T-helper 2 cell treated with Interferon-gamma antibody and Interleukin-4, amounts not matched to agents 5 μg/mL and 100 μg/mL, for 36 hours (primary cell): Measurements from ENCODE around the gene ZNF775.

Experiments
- DNase-seq: peaks from one replicate; pipeline ENCODE4 v3.0.0; 2021; ENCODE audit warnings: low spot score
- H3K27ac Mint-ChIP-seq: one replicate; pipeline ENCODE4 v1.8.0; 2021; ENCODE audit warnings: mild to moderate bottlenecking, mixed read lengths
- H3K27me3 Mint-ChIP-seq: one replicate; pipeline ENCODE4 v1.8.0; 2021; ENCODE audit warnings: low read depth, mixed read lengths
- H3K36me3 Mint-ChIP-seq: one replicate; pipeline ENCODE4 v1.8.0; 2021; ENCODE audit warnings: low read depth, mixed read lengths
- H3K4me1 Mint-ChIP-seq: one replicate; pipeline ENCODE4 v1.8.0; 2021; ENCODE audit warnings: low read depth, mixed read lengths
- H3K4me3 Mint-ChIP-seq: one replicate; pipeline ENCODE4 v1.8.0; 2022; ENCODE audit warnings: mild to moderate bottlenecking, moderate library complexity, mixed read lengths
- H3K9me3 Mint-ChIP-seq: one replicate; pipeline ENCODE4 v1.8.0; 2021; ENCODE audit warnings: mixed read lengths

Gene ZNF775

GRCh38 chr7:150409300-150410030 lies 30.3 kb downstream of the ZNF775 start:
- no peak for DNase-seq
- H3K4me1 Mint-ChIP-seq, result peaks cover 27% of the 10 kb centered on the region
- H3K27ac Mint-ChIP-seq, result peak overlapping the region; percentile 76
- no peak overlapping the region for H3K4me3 Mint-ChIP-seq
- H3K27me3 Mint-ChIP-seq, result no peaks in the 10 kb centered on the region
- H3K9me3 Mint-ChIP-seq, result no peaks in the 10 kb centered on the region
- H3K36me3 Mint-ChIP-seq, result peaks cover 26% of the 10 kb centered on the region

GRCh38 chr7:150410131-150410530 lies 31.0 kb downstream of the ZNF775 start:
- Mint-ChIP-seq H3K4me3 (no peak overlapping the region), H3K9me3 (no peaks in the 10 kb centered on the region), H3K27ac (no peak overlapping the region), H3K36me3 (peaks cover 26% of the 10 kb centered on the region), H3K27me3 (no peaks in the 10 kb centered on the region), H3K4me1 (peaks cover 25% of the 10 kb centered on the region)
- no peak for DNase-seq

GRCh38 chr7:150410680-150411346 lies 31.7 kb downstream of the ZNF775 start:
- Mint-ChIP-seq H3K4me3 (no peak overlapping the region), H3K4me1 (peaks cover 22% of the 10 kb centered on the region), H3K36me3 (peaks cover 26% of the 10 kb centered on the region), H3K9me3 (no peaks in the 10 kb centered on the region), H3K27ac (no peak overlapping the region), H3K27me3 (no peaks in the 10 kb centered on the region)
- no peak for DNase-seq

- Mint-ChIP-seq H3K4me3 (no peak overlapping the region), H3K27ac (peak overlapping the region; percentile 4), H3K4me1 (peaks cover 14% of the 10 kb centered on the region), H3K9me3 (no peaks in the 10 kb centered on the region), H3K36me3 (peaks cover 26% of the 10 kb centered on the region), H3K27me3 (no peaks in the 10 kb centered on the region)
- no peak for DNase-seq
Observed at GRCh38 chr7:150411606-150412005, 32.5 kb downstream of the ZNF775 start.

- Mint-ChIP-seq H3K4me1 (peaks cover 10% of the 10 kb centered on the region), H3K27me3 (no peaks in the 10 kb centered on the region), H3K9me3 (no peaks in the 10 kb centered on the region), H3K27ac (peak overlapping the region; percentile 4), H3K36me3 (peaks cover 24% of the 10 kb centered on the region), H3K4me3 (no peak overlapping the region)
- no peak for DNase-seq
Observed at GRCh38 chr7:150412016-150412415, 32.9 kb downstream of the ZNF775 start.

GRCh38 chr7:150412518-150413488 lies 33.7 kb downstream of the ZNF775 start:
- Mint-ChIP-seq H3K27me3 (no peaks in the 10 kb centered on the region), H3K27ac (no peak overlapping the region), H3K4me3 (no peak overlapping the region), H3K9me3 (no peaks in the 10 kb centered on the region), H3K4me1 (peaks cover 8% of the 10 kb centered on the region), H3K36me3 (peaks cover 21% of the 10 kb centered on the region)
- DNase-seq, result no peak

- H3K27ac Mint-ChIP-seq, result no peak overlapping the region
- H3K27me3 Mint-ChIP-seq, result no peaks in the 10 kb centered on the region
- DNase-seq, result no peak
- H3K4me1 Mint-ChIP-seq, result peaks cover 5% of the 10 kb centered on the region
- H3K9me3 Mint-ChIP-seq, result no peaks in the 10 kb centered on the region
- peaks cover 18% of the 10 kb centered on the region for H3K36me3 Mint-ChIP-seq
- no peak overlapping the region for H3K4me3 Mint-ChIP-seq
Observed at GRCh38 chr7:150413640-150414081, 34.5 kb downstream of the ZNF775 start.

- Mint-ChIP-seq H3K9me3 (no peaks in the 10 kb centered on the region), H3K27ac (peak overlapping the region; percentile 23), H3K27me3 (no peaks in the 10 kb centered on the region), H3K36me3 (peaks cover 10% of the 10 kb centered on the region), H3K4me1 (peaks cover 3% of the 10 kb centered on the region), H3K4me3 (no peak overlapping the region)
- DNase-seq, result no peak
Observed at GRCh38 chr7:150415161-150416153, 36.3 kb downstream of the ZNF775 start.

- Mint-ChIP-seq H3K27ac (no peak overlapping the region), H3K27me3 (no peaks in the 10 kb centered on the region), H3K4me3 (no peak overlapping the region), H3K9me3 (no peaks in the 10 kb centered on the region), H3K4me1 (peaks cover 10% of the 10 kb centered on the region), H3K36me3 (peaks cover 1% of the 10 kb centered on the region)
- DNase-seq, result no peak
Observed at GRCh38 chr7:150417239-150417638, 38.1 kb downstream of the ZNF775 start.

GRCh38 chr7:150417863-150418262 lies 38.7 kb downstream of the ZNF775 start:
- H3K27me3 Mint-ChIP-seq, result no peaks in the 10 kb centered on the region
- no peaks in the 10 kb centered on the region for H3K9me3 Mint-ChIP-seq
- H3K4me1 Mint-ChIP-seq, result peaks cover 10% of the 10 kb centered on the region
- no peak overlapping the region for H3K4me3 Mint-ChIP-seq
- H3K36me3 Mint-ChIP-seq, result peaks cover 1% of the 10 kb centered on the region
- no peak overlapping the region for H3K27ac Mint-ChIP-seq
- DNase-seq, result no peak

- Mint-ChIP-seq H3K27ac (no peak overlapping the region), H3K36me3 (no peaks in the 10 kb centered on the region), H3K27me3 (no peaks in the 10 kb centered on the region), H3K4me3 (no peak overlapping the region), H3K9me3 (no peaks in the 10 kb centered on the region), H3K4me1 (peaks cover 10% of the 10 kb centered on the region)
- DNase-seq, result no peak
Observed at GRCh38 chr7:150420242-150420641, 41.1 kb downstream of the ZNF775 start.

- no peaks in the 10 kb centered on the region for H3K9me3 Mint-ChIP-seq
Observed at GRCh38 chr7:150420987-150421674, 42.0 kb downstream of the ZNF775 start.

More at GRCh38 chr7:150420987-150421674, 42.0 kb downstream of the ZNF775 start:
- peak; percentile 78 for DNase-seq
- Mint-ChIP-seq H3K36me3 (no peaks in the 10 kb centered on the region), H3K27ac (no peak overlapping the region), H3K4me3 (peak overlapping the region; percentile 30), H3K4me1 (peaks cover 10% of the 10 kb centered on the region), H3K27me3 (no peaks in the 10 kb centered on the region)
